ENCODE results near the gene IL36G. TPM values are rescaled to one million over a fixed set of nuclear protein-coding genes. Genes with fewer than 3 reads are reported as not detected.

Gene IL36G
- total and polyA plus RNA-seq, 2 of the 13 experiments (the other 11 are each of a cell fraction or from before 2014, with no cell fraction given): not detected

DNA sequence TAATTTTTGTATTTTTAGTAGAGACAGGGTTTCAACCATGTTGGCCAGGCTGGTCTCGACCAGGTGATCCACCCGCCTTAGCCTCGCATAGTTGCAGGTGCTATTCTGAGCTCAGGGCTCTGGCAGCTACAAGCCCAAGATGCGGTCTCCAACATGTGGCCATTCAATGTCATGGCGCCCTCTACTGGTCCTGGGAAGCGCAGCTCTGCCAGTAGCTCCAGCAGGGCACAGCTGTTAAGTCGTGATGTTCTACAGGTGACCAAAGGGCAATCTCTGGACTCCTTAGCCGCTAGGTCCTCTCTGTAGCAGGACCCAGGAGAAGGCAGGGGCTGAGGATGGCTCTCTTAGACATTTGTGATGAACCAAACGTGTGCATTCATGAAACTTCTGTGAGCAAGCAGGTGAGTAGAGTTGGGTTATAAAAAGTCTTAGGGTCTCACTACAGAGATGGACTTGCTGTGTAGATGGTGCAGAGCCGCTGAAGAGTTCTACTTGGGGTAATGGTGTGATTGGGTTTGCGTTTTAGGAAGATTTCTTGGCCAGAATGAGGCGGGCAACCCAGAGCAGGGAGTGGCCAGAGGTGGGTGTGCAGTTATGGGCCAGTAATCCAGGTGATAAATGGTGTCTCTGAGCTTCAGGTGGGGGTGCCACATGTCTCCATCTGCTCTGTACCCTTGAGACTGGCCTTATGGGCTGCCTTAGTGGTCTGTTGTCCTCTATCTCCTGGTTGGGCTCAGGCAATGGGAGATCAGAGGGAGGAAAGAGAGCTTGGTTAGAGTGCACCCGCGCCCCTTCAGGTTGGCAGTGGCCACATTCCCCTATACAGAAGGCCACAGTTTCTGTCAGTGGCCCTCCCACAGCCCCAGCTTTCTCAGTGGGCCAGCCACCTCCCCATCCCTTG, 35.8 kb upstream of the IL36G start (continued):
- TF ChIP-seq, protein P1, sequence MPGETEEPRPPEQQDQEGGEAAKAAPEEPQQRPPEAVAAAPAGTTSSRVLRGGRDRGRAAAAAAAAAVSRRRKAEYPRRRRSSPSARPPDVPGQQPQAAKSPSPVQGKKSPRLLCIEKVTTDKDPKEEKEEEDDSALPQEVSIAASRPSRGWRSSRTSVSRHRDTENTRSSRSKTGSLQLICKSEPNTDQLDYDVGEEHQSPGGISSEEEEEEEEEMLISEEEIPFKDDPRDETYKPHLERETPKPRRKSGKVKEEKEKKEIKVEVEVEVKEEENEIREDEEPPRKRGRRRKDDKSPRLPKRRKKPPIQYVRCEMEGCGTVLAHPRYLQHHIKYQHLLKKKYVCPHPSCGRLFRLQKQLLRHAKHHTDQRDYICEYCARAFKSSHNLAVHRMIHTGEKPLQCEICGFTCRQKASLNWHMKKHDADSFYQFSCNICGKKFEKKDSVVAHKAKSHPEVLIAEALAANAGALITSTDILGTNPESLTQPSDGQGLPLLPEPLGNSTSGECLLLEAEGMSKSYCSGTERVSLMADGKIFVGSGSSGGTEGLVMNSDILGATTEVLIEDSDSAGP (CRISPR knock-in tag; IDR thresholded peaks at IDR 0.05; ENCODE audit: borderline replicate concordance): peak; percentile 40; the same call in 1 of the 2 replicates
- TF ChIP-seq CC2D1A (CRISPR knock-in tag; IDR thresholded peaks at IDR 0.05) (no peak), ZBTB10 (CRISPR knock-in tag; IDR thresholded peaks at IDR 0.05; ENCODE audit: borderline replicate concordance) (no peak), SMC3 (IDR thresholded peaks at IDR 0.05; ENCODE audit: low read length) (peak; percentile 76), NR2F6 (IDR thresholded peaks at IDR 0.05) (no peak), NR2F6 (CRISPR knock-in tag; IDR thresholded peaks at IDR 0.05) (0 out of 2 replicates have a peak, but pooled peaks have one; percentile 15), ZNF883 (CRISPR knock-in tag; IDR thresholded peaks at IDR 0.05; ENCODE audit: not compliant biosample characterization) (peak; percentile 11), ZNF138 (CRISPR knock-in tag; IDR thresholded peaks at IDR 0.05; ENCODE audit: low read depth) (no peak), XRCC5 (optimal IDR thresholded peaks at IDR 0.05; ENCODE audit: low read length) (peak; percentile 92), ZNF512B (CRISPR knock-in tag; IDR thresholded peaks at IDR 0.05; ENCODE audit: borderline replicate concordance) (peak; percentile 73; the same call in 1 of the 2 replicates), ZBTB38 (CRISPR knock-in tag; IDR thresholded peaks at IDR 0.05) (peak; percentile 50; the same call in 1 of the 2 replicates)
- TF ChIP-seq, protein P2, sequence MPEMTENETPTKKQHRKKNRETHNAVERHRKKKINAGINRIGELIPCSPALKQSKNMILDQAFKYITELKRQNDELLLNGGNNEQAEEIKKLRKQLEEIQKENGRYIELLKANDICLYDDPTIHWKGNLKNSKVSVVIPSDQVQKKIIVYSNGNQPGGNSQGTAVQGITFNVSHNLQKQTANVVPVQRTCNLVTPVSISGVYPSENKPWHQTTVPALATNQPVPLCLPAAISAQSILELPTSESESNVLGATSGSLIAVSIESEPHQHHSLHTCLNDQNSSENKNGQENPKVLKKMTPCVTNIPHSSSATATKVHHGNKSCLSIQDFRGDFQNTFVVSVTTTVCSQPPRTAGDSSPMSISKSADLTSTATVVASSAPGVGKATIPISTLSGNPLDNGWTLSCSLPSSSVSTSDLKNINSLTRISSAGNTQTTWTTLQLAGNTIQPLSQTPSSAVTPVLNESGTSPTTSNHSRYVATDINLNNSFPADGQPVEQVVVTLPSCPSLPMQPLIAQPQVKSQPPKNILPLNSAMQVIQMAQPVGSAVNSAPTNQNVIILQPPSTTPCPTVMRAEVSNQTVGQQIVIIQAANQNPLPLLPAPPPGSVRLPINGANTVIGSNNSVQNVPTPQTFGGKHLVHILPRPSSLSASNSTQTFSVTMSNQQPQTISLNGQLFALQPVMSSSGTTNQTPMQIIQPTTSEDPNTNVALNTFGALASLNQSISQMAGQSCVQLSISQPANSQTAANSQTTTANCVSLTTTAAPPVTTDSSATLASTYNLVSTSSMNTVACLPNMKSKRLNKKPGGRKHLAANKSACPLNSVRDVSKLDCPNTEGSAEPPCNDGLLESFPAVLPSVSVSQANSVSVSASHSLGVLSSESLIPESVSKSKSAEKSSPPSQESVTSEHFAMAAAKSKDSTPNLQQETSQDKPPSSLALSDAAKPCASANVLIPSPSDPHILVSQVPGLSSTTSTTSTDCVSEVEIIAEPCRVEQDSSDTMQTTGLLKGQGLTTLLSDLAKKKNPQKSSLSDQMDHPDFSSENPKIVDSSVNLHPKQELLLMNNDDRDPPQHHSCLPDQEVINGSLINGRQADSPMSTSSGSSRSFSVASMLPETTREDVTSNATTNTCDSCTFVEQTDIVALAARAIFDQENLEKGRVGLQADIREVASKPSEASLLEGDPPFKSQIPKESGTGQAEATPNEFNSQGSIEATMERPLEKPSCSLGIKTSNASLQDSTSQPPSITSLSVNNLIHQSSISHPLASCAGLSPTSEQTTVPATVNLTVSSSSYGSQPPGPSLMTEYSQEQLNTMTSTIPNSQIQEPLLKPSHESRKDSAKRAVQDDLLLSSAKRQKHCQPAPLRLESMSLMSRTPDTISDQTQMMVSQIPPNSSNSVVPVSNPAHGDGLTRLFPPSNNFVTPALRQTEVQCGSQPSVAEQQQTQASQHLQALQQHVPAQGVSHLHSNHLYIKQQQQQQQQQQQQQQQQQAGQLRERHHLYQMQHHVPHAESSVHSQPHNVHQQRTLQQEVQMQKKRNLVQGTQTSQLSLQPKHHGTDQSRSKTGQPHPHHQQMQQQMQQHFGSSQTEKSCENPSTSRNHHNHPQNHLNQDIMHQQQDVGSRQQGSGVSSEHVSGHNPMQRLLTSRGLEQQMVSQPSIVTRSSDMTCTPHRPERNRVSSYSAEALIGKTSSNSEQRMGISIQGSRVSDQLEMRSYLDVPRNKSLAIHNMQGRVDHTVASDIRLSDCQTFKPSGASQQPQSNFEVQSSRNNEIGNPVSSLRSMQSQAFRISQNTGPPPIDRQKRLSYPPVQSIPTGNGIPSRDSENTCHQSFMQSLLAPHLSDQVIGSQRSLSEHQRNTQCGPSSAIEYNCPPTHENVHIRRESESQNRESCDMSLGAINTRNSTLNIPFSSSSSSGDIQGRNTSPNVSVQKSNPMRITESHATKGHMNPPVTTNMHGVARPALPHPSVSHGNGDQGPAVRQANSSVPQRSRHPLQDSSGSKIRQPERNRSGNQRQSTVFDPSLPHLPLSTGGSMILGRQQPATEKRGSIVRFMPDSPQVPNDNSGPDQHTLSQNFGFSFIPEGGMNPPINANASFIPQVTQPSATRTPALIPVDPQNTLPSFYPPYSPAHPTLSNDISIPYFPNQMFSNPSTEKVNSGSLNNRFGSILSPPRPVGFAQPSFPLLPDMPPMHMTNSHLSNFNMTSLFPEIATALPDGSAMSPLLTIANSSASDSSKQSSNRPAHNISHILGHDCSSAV (CRISPR knock-in tag; IDR thresholded peaks at IDR 0.05; ENCODE audit: borderline replicate concordance): no peak

All from HepG2 (cell line).